Skeletal muscle satellite cell (primary cell): Measurements from ENCODE around the gene GAA.

Experiments
- H3K27me3 ChIP-seq: 2 replicates; pipeline ENCODE4 v1.7.0; 2013; ENCODE audit warnings: low read length; ENCODE audit not compliant: control insufficient read depth, insufficient read depth
- H3K36me3 ChIP-seq: 2 replicates; pipeline ENCODE4 v1.7.0; 2013; ENCODE audit warnings: mild to moderate bottlenecking, control low read depth, low read length; ENCODE audit not compliant: insufficient read depth
- H3K4me1 ChIP-seq: 2 replicates; pipeline ENCODE4 v1.7.0; 2013; ENCODE audit warnings: low read length; ENCODE audit not compliant: control insufficient read depth, insufficient read depth
- H3K4me2 ChIP-seq: 2 replicates; pipeline ENCODE4 v1.7.0; 2013; ENCODE audit warnings: mild to moderate bottlenecking, low read length
- H3K4me3 ChIP-seq: 2 replicates; pipeline ENCODE4 v1.7.0; 2013; ENCODE audit warnings: low read length
- H3K9ac ChIP-seq: 2 replicates; pipeline ENCODE4 v1.7.0; 2013; ENCODE audit warnings: mild to moderate bottlenecking, low read depth, low read length, moderate library complexity
- H3K9me3 ChIP-seq: replicated peaks from 2 replicates; pipeline ENCODE4 v1.7.0; 2013; ENCODE audit warnings: mild to moderate bottlenecking, control low read depth, low read length

The GAA gene

DNA sequence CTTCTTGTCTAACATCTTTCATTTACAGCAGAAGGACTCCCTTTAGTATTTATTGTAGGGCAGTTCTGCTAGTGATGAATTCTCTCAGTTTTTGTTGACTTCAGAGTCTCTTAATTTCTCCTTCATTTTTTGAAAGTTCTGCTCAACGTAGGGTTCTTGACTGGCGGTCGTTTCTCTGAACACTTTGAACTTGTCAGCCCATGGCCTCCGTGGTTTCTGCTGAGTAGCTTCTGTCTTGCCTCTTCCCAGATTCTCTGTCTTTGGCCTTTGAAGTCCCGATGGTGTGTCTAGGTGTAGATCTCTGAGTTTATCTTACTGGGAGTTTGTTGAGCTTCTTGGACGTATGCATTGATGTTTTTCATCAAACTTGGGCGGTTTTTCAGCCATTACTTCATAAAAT, 13.4 kb downstream of the GAA start:
- no peaks in the 10 kb centered on the region for H3K9me3 ChIP-seq
- H3K27me3 ChIP-seq: no peaks in the 10 kb centered on the region
- H3K4me3 ChIP-seq: no peak overlapping the region
- no peak overlapping the region for H3K9ac ChIP-seq
- no peaks in the 10 kb centered on the region for H3K36me3 ChIP-seq
- H3K4me1 ChIP-seq: no peaks in the 10 kb centered on the region
- no peak overlapping the region for H3K4me2 ChIP-seq

DNA sequence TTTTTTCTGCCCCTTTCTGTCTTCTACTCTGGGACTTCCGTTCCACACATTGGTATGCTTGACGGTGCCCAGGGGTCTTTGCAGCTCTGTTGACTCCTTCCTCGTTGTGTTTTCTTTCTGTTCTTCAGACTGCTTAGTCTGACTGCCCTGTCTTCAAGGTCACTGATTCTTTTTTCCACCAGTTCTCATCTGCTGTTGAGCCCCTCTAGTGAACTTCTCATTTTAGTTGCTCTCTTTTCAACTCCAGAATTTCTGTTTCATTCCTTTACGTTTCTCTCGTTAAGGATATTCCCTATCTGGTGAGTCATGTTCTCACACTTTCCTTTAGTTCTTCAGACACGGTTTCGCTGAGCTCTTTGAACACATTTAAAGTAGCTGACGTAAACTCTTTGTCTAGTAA, 13.8 kb downstream of the GAA start:
- Histone ChIP-seq H3K27me3 (no peaks in the 10 kb centered on the region), H3K36me3 (no peaks in the 10 kb centered on the region), H3K9me3 (no peaks in the 10 kb centered on the region), H3K9ac (no peak overlapping the region), H3K4me1 (no peaks in the 10 kb centered on the region), H3K4me3 (no peak overlapping the region), H3K4me2 (no peak overlapping the region)

DNA sequence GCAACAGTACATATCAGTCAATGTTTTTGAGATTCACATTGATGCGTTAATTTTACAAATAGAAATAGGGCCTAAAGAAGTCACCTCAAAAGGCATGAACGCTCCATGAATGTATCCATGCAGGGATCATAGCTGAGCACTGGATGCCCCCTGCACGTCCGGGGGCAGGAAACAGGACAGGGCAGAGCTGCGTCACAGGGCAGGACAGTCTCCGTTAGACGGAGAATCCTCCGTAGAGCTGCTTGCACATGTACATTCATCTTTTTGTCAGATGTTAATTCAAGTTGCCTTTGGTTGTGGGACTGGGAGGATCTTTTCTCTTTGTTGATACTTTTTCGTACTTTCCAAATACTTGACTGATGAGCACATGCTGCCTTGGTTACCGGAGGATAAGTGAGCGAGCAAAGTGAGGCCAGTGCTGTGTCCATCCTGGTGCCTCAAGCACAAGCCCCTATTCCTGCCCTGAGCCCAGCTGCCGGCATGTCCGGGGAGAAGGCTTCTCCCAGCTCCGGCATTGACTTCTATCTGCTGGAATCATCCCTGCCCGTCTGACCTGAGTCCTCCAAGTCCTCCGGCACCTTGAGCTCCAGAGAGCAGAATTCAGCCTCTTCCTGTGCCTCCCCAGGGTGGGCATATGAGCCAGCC, 15.0 kb downstream of the GAA start:
- H3K4me2 ChIP-seq: no peak overlapping the region
- no peak overlapping the region for H3K4me3 ChIP-seq
- H3K9ac ChIP-seq: no peak overlapping the region
- H3K36me3 ChIP-seq: no peaks in the 10 kb centered on the region
- H3K27me3 ChIP-seq: no peaks in the 10 kb centered on the region
- H3K9me3 ChIP-seq: no peaks in the 10 kb centered on the region
- no peaks in the 10 kb centered on the region for H3K4me1 ChIP-seq

DNA sequence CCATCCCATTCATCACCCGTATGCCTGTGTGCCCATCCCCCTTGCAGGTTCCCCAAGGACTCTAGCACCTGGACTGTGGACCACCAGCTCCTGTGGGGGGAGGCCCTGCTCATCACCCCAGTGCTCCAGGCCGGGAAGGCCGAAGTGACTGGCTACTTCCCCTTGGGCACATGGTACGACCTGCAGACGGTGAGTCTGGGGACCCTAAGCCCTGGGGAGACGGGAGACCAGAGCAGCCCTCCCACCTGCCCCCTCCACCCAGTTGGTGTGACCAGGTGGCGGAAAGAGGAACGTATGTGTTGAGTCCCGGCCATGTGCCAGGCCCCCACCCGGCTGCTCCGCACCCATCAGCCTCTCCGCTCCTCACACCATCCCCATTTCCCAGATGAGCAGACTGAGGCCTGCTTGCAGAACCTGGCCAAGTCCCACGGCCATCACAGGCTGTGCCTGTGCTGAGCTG, 15.6 kb downstream of the GAA start:
- Histone ChIP-seq H3K9ac (no peak overlapping the region), H3K4me1 (no peaks in the 10 kb centered on the region), H3K27me3 (no peaks in the 10 kb centered on the region), H3K9me3 (no peaks in the 10 kb centered on the region), H3K4me3 (no peak overlapping the region), H3K4me2 (no peak overlapping the region), H3K36me3 (no peaks in the 10 kb centered on the region)

DNA sequence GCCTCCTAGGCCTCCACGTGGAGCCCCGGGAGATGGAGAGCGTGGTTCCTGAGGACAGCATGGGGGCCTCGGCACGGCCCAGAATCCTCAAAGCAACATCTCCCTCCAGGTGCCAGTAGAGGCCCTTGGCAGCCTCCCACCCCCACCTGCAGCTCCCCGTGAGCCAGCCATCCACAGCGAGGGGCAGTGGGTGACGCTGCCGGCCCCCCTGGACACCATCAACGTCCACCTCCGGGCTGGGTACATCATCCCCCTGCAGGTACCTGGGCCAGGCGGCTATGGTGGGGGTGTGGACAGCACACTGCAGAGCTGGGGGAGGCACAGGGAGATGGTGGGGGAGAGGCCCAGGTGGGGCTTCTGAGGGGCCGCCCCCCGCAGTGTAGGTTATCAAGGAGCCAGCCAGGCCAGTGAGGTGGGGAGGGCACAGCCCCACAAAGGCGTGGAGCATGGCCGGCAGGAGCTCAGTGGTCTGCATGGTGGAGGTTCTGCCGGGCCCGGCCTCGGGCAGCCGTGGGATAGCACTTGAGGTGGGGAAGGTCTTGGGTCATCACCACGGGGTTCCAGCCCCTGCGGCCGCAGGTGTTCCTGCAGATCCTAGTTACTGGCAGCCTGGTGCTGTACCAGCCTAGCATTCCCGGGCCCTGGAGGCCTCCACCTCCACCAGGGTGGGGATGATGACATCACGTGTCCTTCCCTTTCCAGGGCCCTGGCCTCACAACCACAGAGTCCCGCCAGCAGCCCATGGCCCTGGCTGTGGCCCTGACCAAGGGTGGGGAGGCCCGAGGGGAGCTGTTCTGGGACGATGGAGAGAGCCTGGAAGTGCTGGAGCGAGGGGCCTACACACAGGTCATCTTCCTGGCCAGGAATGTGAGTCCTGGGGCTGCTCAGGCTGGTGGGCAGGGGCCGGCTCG, 16.4 kb downstream of the GAA start:
- Histone ChIP-seq H3K9ac (no peak overlapping the region), H3K4me3 (no peak overlapping the region), H3K9me3 (no peaks in the 10 kb centered on the region)

DNA sequence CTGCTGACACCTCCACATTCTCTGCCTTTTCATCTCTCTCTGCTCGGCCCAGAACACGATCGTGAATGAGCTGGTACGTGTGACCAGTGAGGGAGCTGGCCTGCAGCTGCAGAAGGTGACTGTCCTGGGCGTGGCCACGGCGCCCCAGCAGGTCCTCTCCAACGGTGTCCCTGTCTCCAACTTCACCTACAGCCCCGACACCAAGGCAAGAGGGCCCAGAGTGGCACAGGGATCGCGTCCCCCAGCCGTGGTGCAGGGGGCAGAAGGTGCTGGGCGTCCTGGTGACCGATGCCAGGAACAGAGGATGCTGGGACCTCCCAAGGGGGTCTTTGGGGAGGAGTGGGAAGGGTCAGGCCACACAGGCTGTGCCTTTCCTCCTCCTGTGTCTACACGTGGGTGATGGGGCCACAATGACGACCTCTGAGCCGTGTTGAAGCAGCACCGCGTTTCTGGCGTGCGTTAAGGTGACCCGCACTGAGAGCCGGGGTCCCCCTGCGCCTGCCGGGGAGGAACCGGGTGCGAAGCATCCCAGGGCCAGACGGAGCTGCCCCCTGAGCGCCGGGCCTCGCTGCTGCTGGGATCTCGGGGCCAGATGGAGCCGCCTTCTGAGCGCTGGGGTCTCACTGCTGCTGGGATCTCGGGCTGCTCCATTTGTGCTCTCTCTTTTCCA, 17.4 kb downstream of the GAA start:
- no peak overlapping the region for H3K4me2 ChIP-seq
- no peak overlapping the region for H3K4me3 ChIP-seq
- H3K9ac ChIP-seq: no peak overlapping the region
- H3K36me3 ChIP-seq: no peaks in the 10 kb centered on the region
- H3K9me3 ChIP-seq: no peaks in the 10 kb centered on the region
- no peaks in the 10 kb centered on the region for H3K27me3 ChIP-seq
- H3K4me1 ChIP-seq: no peaks in the 10 kb centered on the region

More for the DNA sequence above, 16.4 kb downstream of the GAA start:
- Histone ChIP-seq H3K36me3 (no peaks in the 10 kb centered on the region), H3K27me3 (no peaks in the 10 kb centered on the region), H3K4me2 (no peak overlapping the region), H3K4me1 (no peaks in the 10 kb centered on the region)

DNA sequence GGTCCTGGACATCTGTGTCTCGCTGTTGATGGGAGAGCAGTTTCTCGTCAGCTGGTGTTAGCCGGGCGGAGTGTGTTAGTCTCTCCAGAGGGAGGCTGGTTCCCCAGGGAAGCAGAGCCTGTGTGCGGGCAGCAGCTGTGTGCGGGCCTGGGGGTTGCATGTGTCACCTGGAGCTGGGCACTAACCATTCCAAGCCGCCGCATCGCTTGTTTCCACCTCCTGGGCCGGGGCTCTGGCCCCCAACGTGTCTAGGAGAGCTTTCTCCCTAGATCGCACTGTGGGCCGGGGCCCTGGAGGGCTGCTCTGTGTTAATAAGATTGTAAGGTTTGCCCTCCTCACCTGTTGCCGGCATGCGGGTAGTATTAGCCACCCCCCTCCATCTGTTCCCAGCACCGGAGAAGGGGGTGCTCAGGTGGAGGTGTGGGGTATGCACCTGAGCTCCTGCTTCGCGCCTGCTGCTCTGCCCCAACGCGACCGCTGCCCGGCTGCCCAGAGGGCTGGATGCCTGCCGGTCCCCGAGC, 17.9 kb downstream of the GAA start:
- H3K9ac ChIP-seq: no peak overlapping the region
- H3K4me2 ChIP-seq: no peak overlapping the region
- no peaks in the 10 kb centered on the region for H3K4me1 ChIP-seq
- H3K9me3 ChIP-seq: no peaks in the 10 kb centered on the region
- H3K27me3 ChIP-seq: no peaks in the 10 kb centered on the region
- H3K4me3 ChIP-seq: no peak overlapping the region
- no peaks in the 10 kb centered on the region for H3K36me3 ChIP-seq

DNA sequence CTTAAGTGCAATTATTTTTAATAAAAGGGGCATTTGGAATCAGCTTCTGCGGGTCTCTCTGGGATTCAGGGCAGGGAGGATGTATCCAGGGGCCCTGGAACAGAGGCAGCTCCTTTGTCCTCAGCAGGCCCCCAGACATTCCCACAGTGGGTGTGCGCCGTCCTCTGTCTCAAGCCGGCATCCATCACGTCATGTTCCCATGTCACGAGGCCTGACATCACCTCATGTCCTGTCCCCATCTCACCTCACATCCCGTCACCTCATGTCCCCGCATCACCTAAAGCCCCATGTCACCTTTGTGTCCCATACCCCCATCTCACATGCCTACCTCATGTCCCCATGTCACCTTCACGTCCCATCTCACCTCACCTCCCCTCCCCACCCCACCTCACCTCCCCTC, 18.5 kb downstream of the GAA start:
- Histone ChIP-seq H3K9ac (no peak overlapping the region), H3K4me2 (no peak overlapping the region), H3K9me3 (no peaks in the 10 kb centered on the region), H3K4me3 (no peak overlapping the region), H3K4me1 (no peaks in the 10 kb centered on the region), H3K36me3 (no peaks in the 10 kb centered on the region), H3K27me3 (no peaks in the 10 kb centered on the region)

DNA sequence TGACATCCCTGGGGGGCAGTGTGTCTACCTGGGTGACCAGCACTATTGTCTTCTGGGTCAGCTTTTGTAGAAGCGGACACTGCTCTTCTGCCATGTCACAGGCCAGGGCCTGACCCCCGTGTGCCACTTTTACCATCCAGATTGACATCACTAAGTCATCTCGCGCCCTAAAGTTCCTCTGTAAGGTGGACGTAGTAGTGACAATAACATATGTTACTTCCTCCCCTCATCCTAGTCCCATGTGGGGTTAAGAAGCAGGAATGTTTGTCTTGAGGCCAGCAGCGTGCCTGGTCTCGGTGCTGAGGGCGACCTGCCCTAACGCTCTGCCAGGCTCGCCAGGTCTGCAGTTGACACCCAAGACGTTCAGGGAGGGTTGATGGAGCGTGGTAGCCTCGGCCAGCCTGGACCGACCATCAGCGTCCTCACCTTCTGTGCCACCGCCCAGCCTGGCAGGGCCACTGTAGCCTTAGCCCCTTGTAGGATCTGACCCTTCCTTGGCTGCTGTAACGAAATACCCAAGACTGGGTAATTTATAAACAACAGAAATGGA, 20.7 kb downstream of the GAA start:
- H3K9me3 ChIP-seq: no peaks in the 10 kb centered on the region
- H3K36me3 ChIP-seq: no peaks in the 10 kb centered on the region
- H3K27me3 ChIP-seq: peaks cover 6% of the 10 kb centered on the region
- no peak overlapping the region for H3K4me2 ChIP-seq
- peaks cover 9% of the 10 kb centered on the region for H3K4me1 ChIP-seq
- H3K4me3 ChIP-seq: no peak overlapping the region
- H3K9ac ChIP-seq: no peak overlapping the region

DNA sequence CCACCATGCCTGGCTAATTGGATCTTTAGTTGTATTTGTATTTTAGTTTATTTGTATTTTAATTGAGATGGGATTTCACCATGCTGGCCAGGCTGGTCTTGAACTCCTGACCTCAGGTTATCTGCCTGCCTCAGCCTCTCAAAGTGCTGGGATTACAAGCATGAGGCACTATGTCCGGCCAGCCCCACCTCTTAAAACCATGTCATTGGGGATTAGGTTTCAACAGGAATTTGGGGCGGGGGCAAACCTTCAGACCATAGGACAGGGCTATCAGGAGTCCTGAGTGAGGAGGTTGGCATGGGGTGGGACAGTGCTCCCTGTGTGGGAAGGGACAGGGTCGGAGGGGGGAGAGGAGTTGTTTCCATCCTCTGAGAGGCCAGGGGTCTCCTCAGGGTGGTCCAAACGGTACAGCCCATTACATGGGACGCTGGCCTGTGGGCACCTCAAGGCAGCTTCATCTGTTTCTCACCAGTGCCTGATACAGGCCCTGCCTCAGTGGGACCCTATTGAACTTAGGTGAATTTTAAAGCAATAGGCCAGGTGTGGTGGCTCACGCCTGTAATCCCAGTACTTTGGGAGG, 21.6 kb downstream of the GAA start:
- no peak overlapping the region for H3K4me3 ChIP-seq
- peaks cover 9% of the 10 kb centered on the region for H3K4me1 ChIP-seq
- H3K4me2 ChIP-seq: no peak overlapping the region

DNA sequence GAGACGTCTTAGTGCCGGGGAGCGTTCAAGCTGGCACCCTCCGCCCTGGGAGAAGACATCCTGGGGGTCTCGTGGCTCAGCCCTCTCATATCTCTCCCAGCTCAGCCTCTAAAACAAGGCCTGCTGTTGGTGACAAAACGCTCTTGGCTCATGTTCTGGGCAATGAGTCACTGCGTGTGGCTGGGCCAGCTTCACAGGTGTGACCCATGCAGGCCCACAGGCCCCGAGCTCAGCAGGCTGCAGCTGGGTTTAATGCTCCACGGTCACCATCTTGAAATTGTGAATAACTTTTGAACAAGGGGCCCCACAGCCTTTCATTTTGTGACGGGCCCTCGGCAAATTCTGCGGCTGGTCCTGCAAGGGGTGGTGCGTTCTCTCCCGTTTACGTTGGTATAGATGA, 22.4 kb downstream of the GAA start:
- no peak overlapping the region for H3K9ac ChIP-seq
- H3K36me3 ChIP-seq: no peaks in the 10 kb centered on the region
- H3K4me2 ChIP-seq: no peak overlapping the region
- H3K27me3 ChIP-seq: peaks cover 12% of the 10 kb centered on the region
- peaks cover 9% of the 10 kb centered on the region for H3K4me1 ChIP-seq
- H3K4me3 ChIP-seq: no peak overlapping the region
- H3K9me3 ChIP-seq: no peaks in the 10 kb centered on the region

More for the DNA sequence above, 21.6 kb downstream of the GAA start:
- Histone ChIP-seq H3K27me3 (peaks cover 12% of the 10 kb centered on the region), H3K9me3 (no peaks in the 10 kb centered on the region), H3K36me3 (no peaks in the 10 kb centered on the region), H3K9ac (no peak overlapping the region)
